ENCODE results near the gene NACC2.

Gene NACC2

DNA sequence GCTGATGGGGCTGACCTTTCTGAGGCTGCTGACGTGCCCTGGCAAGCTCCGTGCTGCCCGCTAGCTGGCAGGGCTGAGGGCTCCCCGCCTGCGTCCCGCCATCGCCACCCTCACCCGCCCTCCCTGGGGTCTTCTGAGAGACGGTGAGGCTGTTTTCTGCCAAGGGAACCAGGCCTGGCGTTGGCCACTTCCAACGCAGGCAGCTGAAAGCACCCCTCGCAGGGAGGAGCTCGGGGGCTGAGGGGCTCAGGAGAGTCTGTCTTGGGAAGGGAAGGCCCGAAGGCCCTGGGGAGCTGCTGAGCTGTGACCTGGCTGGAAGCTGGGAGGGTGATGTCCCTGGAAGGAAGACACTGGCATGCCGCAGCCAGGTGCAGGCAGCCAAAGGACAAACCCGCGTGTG, 33.3 kb upstream of the NACC2 start:
- no peak for TF ChIP-seq ZNF670 (tag by site-specific recombination; IDR thresholded peaks at IDR 0.05; ENCODE audit: low read depth)
- ChIA-PET POLR2A (interaction anchor here (1.0 kb wide), 1 partner anchor 167 kb away, joined by 10 read pairs; the partner anchor contains the start of gene UBAC1), CTCF (interaction anchor here (0.6 to 1.9 kb wide), 4 partner anchors 10 to 274 kb away, joined by 3 to 6 read pairs (median 4); no protein-coding TSS in a partner anchor)
- Histone ChIP-seq H3K4me3 (ENCODE audit: low read depth, low read length) (no peak overlapping the region), H3K36me3 (ENCODE audit: control insufficient read depth in 2 of 2, insufficient read depth in 1 of 2, low read length in 2 of 2) (no peaks in the 10 kb centered on the region), H3K27ac (ENCODE audit: extremely low read depth, low read depth, low read length) (no peak overlapping the region), H3K9me3 (ENCODE audit: control insufficient read depth, insufficient read depth, low read depth, low read length) (no peaks in the 10 kb centered on the region), H3K4me1 (ENCODE audit: control insufficient read depth, insufficient read depth, low read length) (no peaks in the 10 kb centered on the region)

DNA sequence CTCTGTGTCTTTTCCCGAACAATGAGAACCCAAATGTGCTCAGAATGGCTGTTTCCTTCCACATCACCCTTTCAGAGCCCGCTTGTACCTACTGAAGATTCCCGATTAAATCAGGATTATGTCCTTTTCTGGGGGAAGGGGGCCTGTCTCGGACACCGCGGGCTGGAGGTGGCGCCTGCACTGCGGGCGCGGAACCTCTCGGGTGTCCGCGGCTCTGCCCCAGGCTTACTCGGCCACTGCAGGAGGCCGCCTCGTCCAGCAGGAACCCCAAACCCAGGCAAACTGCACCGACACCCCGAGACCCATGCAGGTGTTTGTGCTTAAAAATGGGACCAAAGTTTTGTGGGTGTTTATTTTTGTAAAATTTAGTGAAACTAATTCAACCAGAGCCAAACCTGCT, 32.2 kb upstream of the NACC2 start:
- CTCF ChIA-PET, result interaction anchor here (1.2 kb wide), 1 partner anchor 31 kb away, joined by 4 read pairs; no protein-coding TSS in a partner anchor
- Histone ChIP-seq H3K36me3 (ENCODE audit: control insufficient read depth in 2 of 2, insufficient read depth in 1 of 2, low read length in 2 of 2) (no peaks in the 10 kb centered on the region), H3K9me3 (ENCODE audit: control insufficient read depth, insufficient read depth, low read depth, low read length) (no peaks in the 10 kb centered on the region), H3K4me3 (ENCODE audit: low read depth, low read length) (no peak overlapping the region), H3K27ac (ENCODE audit: extremely low read depth, low read depth, low read length) (no peak overlapping the region), H3K4me1 (ENCODE audit: control insufficient read depth, insufficient read depth, low read length) (no peaks in the 10 kb centered on the region)
- TF ChIP-seq KLF8 (tag by site-specific recombination; IDR thresholded peaks at IDR 0.05) (no peak), ZNF114 (tag by site-specific recombination; IDR thresholded peaks at IDR 0.05) (no peak), ZNF571 (tag by site-specific recombination; IDR thresholded peaks at IDR 0.05) (no peak), ZNF248 (tag by site-specific recombination; IDR thresholded peaks at IDR 0.05) (no peak), ZNF830 (tag by site-specific recombination; IDR thresholded peaks at IDR 0.05; ENCODE audit: low read depth) (no peak), REPIN1 (tag by site-specific recombination; IDR thresholded peaks at IDR 0.05; ENCODE audit: low read depth) (no peak), ZNF843 (tag by site-specific recombination; IDR thresholded peaks at IDR 0.05) (no peak), ZNF623 (tag by site-specific recombination; IDR thresholded peaks at IDR 0.05) (no peak), ZBTB21 (tag by site-specific recombination; IDR thresholded peaks at IDR 0.05) (no peak), ZFP3 (tag by site-specific recombination; IDR thresholded peaks at IDR 0.05; ENCODE audit: low read depth) (no peak)
- TF ChIP-seq, protein P1, sequence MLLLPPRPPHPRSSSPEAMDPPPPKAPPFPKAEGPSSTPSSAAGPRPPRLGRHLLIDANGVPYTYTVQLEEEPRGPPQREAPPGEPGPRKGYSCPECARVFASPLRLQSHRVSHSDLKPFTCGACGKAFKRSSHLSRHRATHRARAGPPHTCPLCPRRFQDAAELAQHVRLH (tag by site-specific recombination; IDR thresholded peaks at IDR 0.05), result no peak
- TF ChIP-seq, protein P2, sequence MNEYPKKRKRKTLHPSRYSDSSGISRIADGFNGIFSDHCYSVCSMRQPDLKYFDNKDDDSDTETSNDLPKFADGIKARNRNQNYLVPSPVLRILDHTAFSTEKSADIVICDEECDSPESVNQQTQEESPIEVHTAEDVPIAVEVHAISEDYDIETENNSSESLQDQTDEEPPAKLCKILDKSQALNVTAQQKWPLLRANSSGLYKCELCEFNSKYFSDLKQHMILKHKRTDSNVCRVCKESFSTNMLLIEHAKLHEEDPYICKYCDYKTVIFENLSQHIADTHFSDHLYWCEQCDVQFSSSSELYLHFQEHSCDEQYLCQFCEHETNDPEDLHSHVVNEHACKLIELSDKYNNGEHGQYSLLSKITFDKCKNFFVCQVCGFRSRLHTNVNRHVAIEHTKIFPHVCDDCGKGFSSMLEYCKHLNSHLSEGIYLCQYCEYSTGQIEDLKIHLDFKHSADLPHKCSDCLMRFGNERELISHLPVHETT (tag by site-specific recombination; IDR thresholded peaks at IDR 0.05), result no peak
- TF ChIP-seq, protein P3, sequence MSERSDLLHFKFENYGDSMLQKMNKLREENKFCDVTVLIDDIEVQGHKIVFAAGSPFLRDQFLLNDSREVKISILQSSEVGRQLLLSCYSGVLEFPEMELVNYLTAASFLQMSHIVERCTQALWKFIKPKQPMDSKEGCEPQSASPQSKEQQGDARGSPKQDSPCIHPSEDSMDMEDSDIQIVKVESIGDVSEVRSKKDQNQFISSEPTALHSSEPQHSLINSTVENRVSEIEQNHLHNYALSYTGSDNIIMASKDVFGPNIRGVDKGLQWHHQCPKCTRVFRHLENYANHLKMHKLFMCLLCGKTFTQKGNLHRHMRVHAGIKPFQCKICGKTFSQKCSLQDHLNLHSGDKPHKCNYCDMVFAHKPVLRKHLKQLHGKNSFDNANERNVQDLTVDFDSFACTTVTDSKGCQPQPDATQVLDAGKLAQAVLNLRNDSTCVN (tag by site-specific recombination; optimal IDR thresholded peaks at IDR 0.05), result no peak
- POLR2A ChIA-PET, result no interaction called here

DNA sequence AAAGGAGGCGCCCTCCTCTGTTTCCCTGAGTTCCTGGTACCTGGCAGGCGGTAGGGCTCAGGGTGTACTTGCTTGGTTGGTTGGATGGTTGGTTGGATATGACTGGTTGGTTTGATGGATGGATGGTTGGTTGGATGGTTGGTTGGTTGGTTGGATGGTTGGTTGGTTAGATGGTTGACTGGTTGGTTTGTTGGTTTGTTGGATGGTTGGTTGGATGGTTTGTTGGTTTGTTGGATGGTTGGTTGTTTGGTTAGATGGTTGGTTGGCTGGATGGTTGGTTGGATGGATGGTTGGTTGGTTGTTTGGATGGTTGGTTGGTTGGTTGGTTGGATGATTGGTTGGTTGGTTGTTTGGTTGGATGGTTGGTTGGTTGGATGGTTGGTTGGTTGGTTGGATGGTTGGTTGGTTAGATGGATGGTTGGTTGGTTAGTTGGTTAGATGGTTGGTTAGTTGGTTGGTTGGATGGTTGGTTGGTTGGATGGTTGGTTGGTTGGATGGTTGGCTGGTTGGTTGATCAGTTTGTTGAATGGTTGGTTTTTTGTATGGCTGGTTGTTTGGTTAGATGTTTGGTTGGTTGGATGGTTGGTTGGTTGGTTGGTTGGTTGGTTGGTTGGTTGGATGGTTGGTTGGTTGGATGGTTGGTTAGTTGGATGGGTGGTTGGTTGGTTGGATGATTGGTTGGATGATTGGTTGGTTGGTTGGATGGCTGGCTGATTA, 30.0 kb upstream of the NACC2 start:
- CTCF ChIA-PET, result interaction anchor here (0.6 to 6.6 kb wide), 5 partner anchors 14 to 157 kb away, joined by 4 to 95 read pairs (median 31); no protein-coding TSS in a partner anchor
- Histone ChIP-seq H3K36me3 (ENCODE audit: control insufficient read depth in 2 of 2, insufficient read depth in 1 of 2, low read length in 2 of 2) (no peaks in the 10 kb centered on the region), H3K27ac (ENCODE audit: extremely low read depth, low read depth, low read length) (no peak overlapping the region), H3K9me3 (ENCODE audit: control insufficient read depth, insufficient read depth, low read depth, low read length) (no peaks in the 10 kb centered on the region), H3K4me3 (ENCODE audit: low read depth, low read length) (no peak overlapping the region), H3K4me1 (ENCODE audit: control insufficient read depth, insufficient read depth, low read length) (no peaks in the 10 kb centered on the region)
- POLR2A ChIA-PET, result no interaction called here
- TF ChIP-seq ZNF169 (tag by site-specific recombination; IDR thresholded peaks at IDR 0.05), result no peak
- TF ChIP-seq, protein P4, sequence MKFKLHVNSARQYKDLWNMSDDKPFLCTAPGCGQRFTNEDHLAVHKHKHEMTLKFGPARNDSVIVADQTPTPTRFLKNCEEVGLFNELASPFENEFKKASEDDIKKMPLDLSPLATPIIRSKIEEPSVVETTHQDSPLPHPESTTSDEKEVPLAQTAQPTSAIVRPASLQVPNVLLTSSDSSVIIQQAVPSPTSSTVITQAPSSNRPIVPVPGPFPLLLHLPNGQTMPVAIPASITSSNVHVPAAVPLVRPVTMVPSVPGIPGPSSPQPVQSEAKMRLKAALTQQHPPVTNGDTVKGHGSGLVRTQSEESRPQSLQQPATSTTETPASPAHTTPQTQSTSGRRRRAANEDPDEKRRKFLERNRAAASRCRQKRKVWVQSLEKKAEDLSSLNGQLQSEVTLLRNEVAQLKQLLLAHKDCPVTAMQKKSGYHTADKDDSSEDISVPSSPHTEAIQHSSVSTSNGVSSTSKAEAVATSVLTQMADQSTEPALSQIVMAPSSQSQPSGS (tag by site-specific recombination; IDR thresholded peaks at IDR 0.05; ENCODE audit: low read depth), result no peak
- TF ChIP-seq, protein P5, sequence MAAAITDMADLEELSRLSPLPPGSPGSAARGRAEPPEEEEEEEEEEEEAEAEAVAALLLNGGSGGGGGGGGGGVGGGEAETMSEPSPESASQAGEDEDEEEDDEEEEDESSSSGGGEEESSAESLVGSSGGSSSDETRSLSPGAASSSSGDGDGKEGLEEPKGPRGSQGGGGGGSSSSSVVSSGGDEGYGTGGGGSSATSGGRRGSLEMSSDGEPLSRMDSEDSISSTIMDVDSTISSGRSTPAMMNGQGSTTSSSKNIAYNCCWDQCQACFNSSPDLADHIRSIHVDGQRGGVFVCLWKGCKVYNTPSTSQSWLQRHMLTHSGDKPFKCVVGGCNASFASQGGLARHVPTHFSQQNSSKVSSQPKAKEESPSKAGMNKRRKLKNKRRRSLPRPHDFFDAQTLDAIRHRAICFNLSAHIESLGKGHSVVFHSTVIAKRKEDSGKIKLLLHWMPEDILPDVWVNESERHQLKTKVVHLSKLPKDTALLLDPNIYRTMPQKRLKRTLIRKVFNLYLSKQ (tag by site-specific recombination; IDR thresholded peaks at IDR 0.05; ENCODE audit: borderline replicate concordance), result no peak
- TF ChIP-seq, protein P6, sequence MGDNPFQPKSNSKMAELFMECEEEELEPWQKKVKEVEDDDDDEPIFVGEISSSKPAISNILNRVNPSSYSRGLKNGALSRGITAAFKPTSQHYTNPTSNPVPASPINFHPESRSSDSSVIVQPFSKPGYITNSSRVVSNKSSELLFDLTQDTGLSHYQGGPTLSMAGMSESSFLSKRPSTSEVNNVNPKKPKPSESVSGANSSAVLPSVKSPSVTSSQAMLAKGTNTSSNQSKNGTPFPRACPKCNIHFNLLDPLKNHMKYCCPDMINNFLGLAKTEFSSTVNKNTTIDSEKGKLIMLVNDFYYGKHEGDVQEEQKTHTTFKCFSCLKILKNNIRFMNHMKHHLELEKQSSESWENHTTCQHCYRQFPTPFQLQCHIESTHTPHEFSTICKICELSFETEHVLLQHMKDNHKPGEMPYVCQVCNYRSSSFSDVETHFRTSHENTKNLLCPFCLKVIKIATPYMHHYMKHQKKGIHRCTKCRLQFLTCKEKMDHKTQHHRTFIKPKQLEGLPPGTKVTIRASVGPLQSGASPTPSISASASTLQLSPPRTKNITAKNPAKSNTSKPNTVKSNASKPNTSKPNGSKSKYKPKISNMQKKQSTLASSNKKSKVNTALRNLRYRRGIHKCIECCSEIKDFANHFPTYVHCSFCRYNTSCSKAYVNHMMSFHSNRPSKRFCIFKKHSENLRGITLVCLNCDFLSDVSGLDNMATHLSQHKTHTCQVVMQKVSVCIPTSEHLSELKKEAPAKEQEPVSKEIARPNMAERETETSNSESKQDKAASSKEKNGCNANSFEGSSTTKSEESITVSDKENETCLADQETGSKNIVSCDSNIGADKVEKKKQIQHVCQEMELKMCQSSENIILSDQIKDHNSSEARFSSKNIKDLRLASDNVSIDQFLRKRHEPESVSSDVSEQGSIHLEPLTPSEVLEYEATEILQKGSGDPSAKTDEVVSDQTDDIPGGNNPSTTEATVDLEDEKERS (tag by site-specific recombination; IDR thresholded peaks at IDR 0.05), result no peak
- TF ChIP-seq ZNF521 (tag by site-specific recombination; IDR thresholded peaks at IDR 0.05), result no peak
- TF ChIP-seq, protein P7, sequence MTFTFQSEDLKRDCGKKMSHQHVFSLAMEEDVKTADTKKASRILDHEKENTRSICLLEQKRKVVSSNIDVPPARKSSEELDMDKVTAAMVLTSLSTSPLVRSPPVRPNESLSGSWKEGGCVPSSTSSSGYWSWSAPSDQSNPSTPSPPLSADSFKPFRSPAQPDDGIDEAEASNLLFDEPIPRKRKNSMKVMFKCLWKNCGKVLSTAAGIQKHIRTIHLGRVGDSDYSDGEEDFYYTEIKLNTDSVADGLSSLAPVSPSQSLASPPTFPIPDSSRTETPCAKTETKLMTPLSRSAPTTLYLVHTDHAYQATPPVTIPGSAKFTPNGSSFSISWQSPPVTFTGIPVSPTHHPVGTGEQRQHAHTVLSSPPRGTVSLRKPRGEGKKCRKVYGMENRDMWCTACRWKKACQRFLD (tag by site-specific recombination; IDR thresholded peaks at IDR 0.05), result no peak

Measured in HEK293 (cell line).